Measurements from ENCODE around the gene POU3F1. TPM values are rescaled to one million over a fixed set of nuclear protein-coding genes. Genes with fewer than 3 reads are reported as not detected.

POU3F1 gene
- total and polyA plus RNA-seq, 10 of the 15 experiments (the other 5 are each of a cell fraction or from before 2014, with no cell fraction given): 0.04 to 0.53 (median 0.10) TPM; not detected in 3

GRCh38 chr1:38029685-38030511, 16.7 kb downstream of the POU3F1 start (continued):
- TF ChIP-seq E4F1 (IDR thresholded peaks at IDR 0.05; ENCODE audit: borderline replicate concordance, partially characterized antibody): no peak
- TF ChIP-seq BACH1 (IDR thresholded peaks at IDR 0.05; ENCODE audit: borderline replicate concordance): peak; percentile 92
- no peak for TF ChIP-seq ZBTB33 (IDR thresholded peaks at IDR 0.05)
- TF ChIP-seq ETV6 (conservative IDR thresholded peaks at IDR 0.05 in 1 of 2, IDR thresholded peaks at IDR 0.05 in 1 of 2; ENCODE audit: borderline replicate concordance in 1 of 2, low read depth in 1 of 2): peak in 1 of 2 experiments; percentile 93; a peak in 2 of 4 replicates
- TF ChIP-seq PAX5 (IDR thresholded peaks at IDR 0.05; ENCODE audit: borderline replicate concordance, low read depth, low read length): peak; percentile 75
- TF ChIP-seq ZNF24 (IDR thresholded peaks at IDR 0.05): no peak
- peak; percentile 45; the same call in 1 of the 2 replicates for TF ChIP-seq MLLT1 (IDR thresholded peaks at IDR 0.05)
- 0 out of 2 replicates have a peak, but pooled peaks have one; percentile 26 for TF ChIP-seq SMARCA5 (IDR thresholded peaks at IDR 0.05)
- 0 out of 3 replicates have a peak, but pooled peaks of 1 of the 2 experiments have one; percentile 15 for TF ChIP-seq EGR1 (IDR thresholded peaks at IDR 0.05; ENCODE audit: borderline replicate concordance in 1 of 2, low read depth in 2 of 2, low read length in 2 of 2)
- no peak; the same call in 1 of the 2 replicates for TF ChIP-seq REST (IDR thresholded peaks at IDR 0.05; ENCODE audit: low read depth, low read length)
- no peak for TF ChIP-seq WRNIP1 (IDR thresholded peaks at IDR 0.05; ENCODE audit: borderline replicate concordance, low read depth, low read length)
- peak; percentile 80 for TF ChIP-seq BCL11A (IDR thresholded peaks at IDR 0.05; ENCODE audit: low read depth, low read length)
- TF ChIP-seq FOXK2 (IDR thresholded peaks at IDR 0.05): no peak
- no peak for TF ChIP-seq SIX5 (IDR thresholded peaks at IDR 0.05; ENCODE audit: low read depth, low read length, severe bottlenecking)
- TF ChIP-seq DPF2 (IDR thresholded peaks at IDR 0.05): peak; percentile 96
- no peak for TF ChIP-seq RBBP5 (conservative IDR thresholded peaks at IDR 0.05)
- no peak for TF ChIP-seq BMI1 (IDR thresholded peaks at IDR 0.05; ENCODE audit: borderline replicate concordance)

Measured in GM12878 (cell line).